Hematopoietic multipotent progenitor cell treated with erythropoietin and hydrocortisone succinate and interleukin-3 and kit ligand, for 6 days (in vitro differentiated cells): ENCODE measurements around the gene SNAP25.

Source experiments
- DNase-seq: peaks from one replicate; pipeline ENCODE4 v3.0.0-alpha.2; 2015

The SNAP25 gene

DNA sequence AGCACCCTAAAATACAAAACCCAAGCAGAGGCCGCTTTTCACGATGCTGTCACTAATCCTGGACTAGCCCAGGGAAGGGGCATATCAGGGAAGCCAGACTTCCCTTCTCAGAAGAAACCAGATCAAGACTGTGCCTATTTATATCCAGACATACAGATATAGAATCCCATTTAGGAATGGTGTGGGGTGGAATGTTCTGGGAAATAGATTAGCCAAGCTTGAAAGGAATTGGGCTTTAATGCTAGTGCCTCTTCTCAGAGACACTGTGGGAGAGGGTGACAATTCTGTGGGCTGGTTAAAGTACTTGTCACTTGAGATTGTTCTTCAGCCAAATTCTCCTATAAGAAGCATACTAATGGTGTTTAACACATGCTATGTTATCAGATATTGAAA is 45.5 kb downstream of the SNAP25 start:
- no peak for DNase-seq

DNA sequence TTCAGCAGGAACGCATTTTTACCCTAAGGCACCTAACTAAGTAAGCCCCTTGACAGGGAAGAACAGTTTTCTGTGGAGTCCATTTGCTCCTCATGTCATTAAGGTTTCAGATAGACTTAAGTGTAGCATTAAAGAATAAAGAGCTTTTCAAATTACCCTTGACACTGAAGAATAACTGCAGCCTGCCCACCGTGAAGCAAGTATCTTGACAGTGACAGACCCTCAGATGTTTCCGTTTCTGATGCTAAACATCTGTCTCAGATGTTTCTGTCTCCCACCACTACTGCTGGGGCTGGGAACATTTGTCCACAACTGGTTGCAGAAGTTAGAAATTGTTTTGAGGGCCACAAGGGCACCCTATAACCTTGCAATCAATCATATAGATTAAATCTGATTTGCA is 50.0 kb downstream of the SNAP25 start:
- DNase-seq = no peak

DNA sequence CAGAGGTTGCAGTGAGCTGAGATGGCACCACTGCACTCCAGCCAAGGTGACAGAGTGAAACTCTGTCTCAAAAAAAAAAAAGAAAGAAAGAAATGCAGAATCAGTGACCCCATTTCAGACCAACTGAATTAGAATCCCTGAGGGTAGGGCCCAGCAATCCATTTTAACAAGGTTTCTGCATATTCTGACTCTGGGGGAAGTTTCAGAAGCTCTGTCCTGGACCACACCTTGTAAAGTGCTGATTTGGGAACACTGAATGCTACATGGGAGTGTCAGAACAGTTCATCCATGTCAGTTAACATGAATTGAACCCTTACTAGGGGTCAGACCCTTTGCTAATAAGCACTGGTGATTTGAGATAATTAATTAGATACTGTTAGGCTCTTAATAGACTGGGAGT is 52.0 kb downstream of the SNAP25 start:
- no peak for DNase-seq

DNA sequence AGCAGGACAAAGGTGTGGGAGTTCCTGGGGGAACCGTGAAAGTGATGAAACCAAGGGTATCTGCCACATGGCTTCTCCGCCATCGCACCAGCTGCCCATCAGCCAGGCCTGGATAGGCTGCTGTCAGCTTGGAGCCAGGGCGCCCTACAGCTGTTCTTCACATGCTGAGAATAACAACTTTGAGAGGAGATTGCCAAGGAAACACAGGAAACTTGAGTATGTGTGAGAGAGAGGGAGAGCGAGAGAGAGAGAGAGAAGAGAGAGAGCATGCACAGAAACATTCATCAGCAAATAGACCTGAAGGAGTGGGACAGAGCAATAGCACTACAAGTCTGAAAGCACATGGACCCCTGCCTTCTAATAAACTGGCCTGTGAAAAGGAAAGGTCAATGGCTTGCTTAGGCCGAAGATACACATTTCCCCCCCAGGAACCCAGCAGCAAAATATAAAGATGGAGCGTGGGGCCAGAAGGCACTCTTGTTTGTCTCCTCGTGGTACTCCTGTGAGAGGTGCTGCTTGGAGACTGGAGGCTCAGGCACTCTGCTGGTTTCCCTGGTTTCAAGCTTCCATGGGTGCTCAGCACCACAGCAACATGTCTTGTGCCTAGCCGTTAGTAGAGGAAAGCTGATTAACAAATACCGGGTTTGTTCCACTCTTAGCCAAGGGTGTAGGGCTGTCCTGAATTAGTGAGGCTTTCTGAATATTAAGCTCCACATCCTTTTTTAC is 53.0 kb downstream of the SNAP25 start:
- no peak for DNase-seq

DNA sequence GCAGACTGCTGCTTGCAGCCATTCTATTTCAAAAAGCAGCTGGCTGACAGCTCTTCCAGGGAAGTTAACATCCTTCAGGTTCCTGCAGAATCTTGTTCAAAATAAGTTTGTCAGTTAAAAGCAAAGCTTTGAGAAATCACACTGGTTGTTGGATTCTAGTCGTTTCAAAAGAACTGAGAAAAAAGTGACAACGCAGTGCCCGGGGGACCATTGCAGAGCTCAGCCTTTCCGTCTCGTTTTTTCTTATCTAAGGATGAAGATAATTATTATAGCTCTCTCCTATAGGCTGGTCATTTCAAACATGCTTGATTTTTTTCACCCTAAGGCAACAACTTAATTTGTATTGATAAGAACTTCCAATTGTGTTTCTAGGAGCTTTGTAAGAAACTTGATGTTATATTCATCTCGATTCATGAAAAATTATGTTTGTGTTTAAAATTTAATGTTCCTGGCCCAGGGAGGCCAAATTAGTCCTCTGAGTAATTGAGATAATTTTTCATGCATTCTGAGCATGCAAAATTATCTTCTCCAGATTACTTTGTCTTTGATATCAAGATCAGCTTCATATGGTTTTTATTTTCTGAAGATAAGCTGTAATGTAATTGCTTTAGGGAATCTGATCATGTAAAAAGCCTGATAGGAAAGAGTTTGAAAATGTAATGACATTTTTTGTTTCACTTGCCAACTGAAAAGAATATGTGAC is 58.4 kb downstream of the SNAP25 start:
- DNase-seq = no peak

DNA sequence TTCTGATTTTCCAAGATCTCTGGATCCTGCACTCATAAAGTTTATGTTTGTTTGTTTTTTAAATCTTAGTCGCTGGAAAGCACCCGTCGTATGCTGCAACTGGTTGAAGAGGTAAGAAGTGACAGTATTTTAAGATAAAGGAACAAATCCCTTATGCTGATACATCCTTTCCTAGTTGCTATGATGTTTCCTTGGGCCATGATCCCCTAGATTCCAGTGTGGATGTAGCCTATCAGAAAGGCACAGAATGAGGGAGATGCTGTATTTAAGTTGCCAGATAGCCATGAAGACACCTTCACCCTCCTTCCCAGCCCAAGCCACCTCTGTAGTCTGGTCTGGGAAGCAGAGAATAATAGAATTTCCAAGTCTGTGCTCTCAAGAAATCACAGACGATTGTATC is 59.0 kb downstream of the SNAP25 start:
- DNase-seq = no peak

DNA sequence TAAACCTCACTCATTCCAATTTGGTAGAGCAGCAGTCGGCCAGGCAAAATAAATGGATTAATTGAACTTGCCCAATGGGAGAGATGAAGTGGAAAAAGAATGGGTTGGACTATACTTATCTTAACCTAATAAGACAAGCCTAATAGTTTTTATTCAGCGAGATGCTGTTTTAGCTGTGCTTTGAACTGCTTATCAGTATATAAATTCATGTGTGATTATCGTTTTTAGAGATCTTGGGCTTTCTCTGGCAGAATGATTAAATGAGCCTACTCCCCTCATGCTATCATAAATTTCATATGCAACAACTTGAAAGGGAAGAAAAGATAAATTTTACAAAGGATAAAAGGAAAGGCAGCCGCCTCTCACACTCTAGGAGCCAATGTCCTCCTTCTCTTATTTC is 59.8 kb downstream of the SNAP25 start:
- DNase-seq = no peak

DNA sequence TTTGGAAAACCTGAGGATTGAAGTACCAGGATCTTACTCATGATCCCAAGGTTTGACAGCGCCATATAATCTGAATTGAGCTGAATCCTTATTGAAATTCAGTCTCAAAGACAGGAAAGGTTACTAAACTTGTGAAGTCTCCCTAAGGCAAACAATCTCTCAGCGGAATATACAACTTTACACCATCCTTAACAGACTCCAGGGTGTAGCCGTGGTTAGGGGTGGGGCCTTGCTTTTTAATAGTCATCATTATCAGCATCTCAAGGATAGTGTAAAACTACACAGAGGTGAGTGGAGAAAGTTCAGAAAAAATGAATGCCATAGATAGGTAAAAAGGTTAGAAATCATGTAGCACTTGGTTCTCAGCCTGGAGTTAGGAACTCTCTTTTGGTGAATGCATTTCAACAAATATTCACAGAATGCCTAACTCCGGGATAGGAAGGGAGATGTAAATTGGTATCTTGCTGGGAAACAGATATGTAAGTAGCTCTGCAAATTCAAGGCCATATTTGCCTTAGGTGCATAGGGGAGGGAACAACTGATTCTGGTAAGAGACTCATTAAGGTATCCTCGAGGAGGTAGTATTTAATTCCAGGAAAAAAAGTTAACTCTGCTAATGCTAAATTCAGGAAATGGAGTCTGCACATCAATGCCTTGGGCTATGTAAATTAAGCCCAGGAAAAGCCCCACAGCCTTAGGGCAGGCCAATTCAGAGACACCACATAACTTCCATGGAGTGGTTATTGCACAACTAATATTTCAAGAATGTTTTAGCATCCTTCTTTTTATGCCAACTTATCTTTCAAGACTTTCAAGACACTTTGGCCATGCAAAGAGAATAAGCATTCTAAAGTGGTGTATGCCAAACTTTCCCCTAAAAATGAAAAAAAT is 61.6 kb downstream of the SNAP25 start:
- DNase-seq = no peak

DNA sequence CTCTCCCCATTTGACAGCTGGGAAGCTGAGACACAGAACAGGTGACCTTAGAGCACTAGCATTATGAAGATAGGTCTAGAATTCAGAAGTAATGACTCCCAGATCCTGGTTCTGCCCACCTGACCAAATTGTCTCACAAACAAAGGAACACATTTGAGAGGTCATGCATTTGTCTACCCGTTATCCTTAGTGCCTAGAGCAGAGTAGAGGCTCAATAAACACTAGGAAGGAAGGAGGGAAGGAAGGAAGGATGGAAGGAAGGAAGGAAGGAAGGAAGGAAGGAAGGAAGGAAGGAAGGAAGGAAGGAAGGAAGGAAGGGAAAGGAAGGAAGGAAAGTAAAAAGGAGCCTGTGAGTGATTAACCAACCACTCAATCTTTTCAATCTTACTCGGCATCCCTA is 63.3 kb downstream of the SNAP25 start:
- no peak for DNase-seq

DNA sequence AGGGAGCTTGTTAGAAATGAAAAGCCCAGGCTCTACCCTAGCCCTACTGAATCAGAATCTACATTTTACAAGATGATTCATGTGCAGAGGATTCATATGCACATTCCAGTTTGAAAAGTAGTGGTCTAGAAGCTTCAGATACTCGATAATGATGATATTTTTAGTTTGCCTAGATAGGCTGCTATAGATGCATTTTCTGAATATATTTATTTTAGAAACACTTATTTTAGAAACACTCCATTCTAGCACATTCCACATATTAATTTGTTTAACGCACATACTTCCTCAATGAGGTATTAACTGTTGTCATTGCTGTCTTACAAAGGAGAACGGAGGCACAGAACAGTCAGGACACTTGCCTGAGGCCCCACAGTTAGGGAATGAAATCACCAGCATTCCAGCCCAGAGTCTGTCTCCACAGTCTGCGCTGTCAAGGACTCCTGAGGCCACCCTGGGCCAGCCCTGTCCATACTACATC is 64.4 kb downstream of the SNAP25 start:
- no peak for DNase-seq

DNA sequence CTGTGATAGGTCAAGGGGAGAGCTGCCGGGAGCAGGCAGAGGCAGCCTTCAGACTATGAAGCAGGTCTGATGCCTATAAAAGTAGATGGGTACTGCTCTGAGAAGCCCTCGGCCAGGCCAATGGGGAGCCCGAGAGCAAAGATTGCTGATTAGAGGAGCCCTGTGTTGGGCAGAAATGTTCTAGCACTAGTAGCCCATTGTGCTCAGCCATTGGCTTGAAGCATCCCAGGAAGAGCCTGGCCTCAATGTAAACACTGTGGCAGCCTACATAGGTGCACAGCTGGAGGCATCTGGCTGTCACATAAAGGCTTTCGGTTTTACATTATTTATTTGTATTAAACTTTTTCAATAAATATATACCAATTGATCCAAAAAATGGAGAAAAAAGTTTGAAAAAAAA is 67.7 kb downstream of the SNAP25 start:
- DNase-seq = no peak

DNA sequence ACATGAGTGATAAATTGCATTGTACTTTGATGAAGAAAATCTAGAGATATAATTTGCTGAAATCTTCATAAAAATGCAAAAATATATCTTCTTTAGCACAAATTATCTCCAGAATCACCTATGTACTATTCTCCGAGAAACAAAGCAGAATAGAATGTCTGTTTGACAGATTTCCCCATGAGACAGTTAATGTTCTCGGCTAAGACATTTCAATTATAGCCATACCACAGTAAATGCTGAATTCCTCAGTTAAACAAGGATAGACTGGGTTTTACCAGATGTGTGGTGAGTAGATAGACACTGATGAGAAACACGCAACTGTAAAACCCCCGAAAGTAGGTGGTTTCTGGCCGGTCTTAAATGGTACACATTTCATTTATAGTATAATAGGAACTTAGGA is 69.8 kb downstream of the SNAP25 start:
- DNase-seq = no peak

DNA sequence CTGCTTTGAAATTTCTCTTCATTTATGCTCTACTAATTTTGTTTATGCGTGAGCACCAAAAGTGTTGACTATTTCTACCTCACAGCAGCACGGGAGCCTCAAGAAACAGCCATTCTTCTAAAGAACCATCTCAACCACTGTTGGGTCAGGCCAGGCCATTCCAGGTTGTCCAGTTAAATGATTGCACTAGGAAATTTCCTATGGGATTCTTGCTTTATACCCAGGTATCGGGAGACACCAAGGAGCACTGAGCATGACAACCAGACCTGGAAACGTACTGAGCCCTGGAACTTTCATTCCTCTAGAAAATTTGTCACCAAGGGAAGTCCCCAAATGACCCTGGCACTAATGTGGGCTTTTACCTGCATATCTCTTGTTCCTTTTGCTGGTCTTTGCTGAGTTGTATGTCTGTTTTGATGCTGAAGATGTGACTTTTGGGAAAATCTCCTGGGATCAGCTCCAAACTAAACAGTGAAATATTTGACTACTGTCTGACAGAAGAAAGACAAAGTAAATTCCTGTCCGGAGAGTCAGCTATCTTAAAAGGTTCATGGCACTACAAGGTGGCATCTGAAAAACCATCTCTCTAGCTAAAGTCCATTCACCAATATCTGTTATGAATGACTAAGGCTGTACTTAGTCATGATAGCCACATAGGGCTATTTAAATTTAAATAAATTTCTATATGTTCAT is 70.5 kb downstream of the SNAP25 start:
- DNase-seq = no peak

DNA sequence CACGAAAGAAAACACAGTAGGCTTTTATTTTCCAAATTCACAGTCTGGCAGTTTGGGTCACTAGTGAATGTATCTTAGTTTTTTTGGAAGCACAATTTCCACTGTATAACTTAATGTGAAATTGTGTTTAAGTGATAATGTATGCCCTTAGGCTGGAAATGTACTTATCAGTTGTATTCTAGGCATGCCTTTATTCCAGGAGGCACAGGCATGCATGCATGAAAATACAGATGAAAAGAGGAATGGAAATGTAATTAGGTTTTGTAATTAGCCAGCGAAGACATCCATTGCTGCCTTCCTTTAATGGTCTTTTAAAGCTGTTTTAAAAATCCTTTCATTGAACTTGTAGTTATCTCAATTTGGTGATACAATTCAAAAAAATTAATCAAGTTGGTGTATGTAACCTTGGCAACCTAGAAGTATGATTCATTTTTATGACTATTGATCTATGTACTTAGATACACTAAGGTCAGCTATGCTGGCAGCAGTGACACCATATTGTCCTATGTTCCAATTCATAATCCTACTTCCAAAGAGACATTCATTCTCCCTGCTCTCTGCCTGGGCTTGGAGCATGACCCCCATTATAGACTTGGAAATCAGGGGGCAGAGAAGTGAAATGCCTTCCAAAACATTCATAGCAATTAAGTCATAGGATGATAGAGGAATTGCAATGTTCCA is 73.1 kb downstream of the SNAP25 start:
- no peak for DNase-seq

DNA sequence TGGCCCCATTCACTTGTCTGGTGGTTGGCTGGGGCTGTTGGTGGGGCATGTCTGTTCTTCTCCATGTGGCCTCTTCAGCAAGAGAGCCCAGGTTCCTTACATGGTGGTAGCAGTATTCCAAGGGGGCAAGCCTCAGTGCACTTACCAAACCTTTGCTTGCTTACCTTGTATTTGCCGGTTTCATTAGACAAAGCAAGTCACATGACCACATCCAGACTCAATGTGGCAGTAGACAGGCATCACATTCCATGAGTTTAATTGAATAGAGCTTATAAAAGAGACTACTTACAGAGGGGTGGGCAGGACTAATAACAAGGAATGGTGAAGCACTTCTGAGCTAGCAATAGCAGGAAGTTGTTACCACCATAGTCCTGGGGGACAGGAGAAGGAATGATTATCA is 78.6 kb downstream of the SNAP25 start:
- no peak for DNase-seq

DNA sequence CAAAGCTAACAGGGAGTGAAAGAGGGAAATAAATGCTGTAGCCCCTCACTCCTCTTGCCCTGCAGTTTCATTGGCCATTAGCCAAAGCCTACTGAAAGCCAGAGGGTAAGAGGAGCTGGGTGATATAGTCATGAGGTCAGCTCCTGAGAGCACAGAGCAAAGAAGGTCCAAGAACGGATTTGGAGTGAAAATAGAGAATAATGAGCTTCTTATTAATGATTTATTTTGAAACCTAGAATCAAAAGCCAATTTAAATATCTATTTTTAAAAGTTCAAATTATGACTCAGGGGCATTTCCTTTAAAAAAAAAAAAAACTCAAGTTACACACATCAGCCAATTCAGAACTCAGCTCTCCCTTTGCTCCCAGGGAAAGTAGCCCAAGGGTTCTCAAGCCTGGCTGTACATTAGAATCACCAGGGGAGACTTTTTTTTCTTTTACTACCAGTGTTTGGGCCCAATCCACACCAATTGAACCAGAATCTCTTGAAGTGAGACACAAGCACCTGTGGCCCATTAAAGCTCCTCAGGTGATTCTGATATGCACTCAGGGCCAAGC is 79.1 kb downstream of the SNAP25 start:
- no peak for DNase-seq

DNA sequence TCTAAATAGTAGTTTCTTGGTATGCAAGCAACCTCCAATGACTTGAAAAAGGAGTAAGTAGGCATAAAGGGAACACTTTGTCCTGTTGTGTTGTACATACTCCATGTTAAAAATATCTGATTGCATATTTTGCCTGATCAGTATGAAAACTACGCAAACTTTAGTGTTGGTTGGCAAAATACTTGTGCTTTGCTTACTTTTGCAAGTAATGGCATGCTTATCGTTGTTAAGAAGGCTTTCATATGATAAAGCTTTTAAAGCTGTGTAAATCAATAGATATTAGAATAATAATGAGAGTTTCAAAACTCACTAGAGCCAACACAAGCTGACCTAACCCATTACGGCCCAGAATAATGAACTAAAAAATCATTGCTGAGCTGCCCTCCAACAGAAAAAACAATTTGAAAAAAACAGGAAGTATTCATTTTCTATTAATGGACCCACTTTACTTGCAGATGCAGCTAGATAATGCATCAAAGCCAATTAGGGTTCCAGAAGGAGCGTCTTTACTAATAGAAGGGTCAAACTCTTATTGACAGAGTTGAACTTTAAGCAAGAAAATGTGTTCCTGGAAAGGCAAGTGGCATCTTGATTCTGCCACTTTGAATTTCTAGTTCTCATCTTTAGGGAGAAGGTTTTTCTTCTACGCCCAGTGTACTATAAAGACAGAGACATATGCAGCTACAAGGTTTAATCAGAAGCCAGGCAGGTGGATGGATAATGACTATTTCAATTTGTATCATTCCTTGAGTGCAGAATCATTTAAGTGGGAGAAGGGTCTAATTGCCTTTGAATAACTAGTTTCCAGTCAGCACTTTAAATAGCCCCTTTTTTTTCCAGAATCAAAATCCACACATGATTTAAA is 82.2 kb downstream of the SNAP25 start:
- no peak for DNase-seq

DNA sequence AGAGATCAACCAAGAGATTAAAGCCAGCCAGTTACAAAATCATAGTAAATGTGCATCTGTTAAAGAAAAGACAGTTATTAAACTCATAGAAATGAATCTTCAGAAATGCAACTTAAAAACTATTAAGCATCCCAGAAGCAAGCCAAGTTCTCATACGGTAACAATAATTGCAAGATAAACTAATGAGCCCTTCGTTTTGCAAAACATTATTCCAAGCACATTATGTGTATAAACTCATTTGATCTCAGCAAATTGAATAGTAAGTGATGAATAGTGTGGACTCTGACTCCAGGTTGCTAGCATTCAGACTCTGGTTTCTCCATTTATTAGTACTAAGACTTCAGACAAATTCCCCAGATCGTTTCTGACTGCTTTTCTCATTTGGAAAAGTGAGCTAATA is 85.2 kb downstream of the SNAP25 start:
- DNase-seq = no peak

DNA sequence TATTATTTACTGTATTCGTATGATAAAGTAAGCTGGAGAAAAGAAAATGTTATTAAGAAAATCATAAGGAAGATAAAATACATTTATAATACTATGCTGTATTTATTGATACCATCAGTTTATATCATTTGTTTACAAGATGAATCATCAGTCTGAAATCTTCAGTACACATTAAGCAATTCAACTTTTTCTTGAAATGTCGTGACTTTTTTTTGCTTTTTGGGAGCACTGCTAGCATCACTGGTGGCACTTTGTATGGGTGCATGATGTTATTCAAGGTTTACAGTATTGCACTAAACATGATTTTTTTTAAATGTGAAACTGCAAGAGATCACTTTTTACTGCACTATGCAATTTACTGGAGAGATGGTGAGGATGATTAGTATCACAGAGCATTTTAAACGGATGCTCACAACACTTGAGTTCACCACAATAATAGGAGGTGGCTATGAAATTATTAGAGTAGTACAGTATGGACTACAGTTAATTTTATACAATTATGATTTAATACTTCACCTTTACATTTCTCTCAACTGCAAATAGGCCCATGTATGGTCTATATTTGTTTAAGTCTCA is 85.9 kb downstream of the SNAP25 start:
- no peak for DNase-seq
